ENCODE measurements around the gene APP. TPM values are rescaled to one million over a fixed set of nuclear protein-coding genes. Genes with fewer than 3 reads are reported as not detected.

Gene APP
- total and polyA plus RNA-seq, 4 experiments from 2014 or later: 4.9 to 57.9 (median 34.2) TPM

- ChIA-PET CTCF (ENCODE audit: partially characterized antibody) (interaction anchor here (2.0 kb wide), 1 partner anchor 17 kb away, joined by 7 read pairs; no protein-coding TSS in a partner anchor), POLR2A (ENCODE audit: partially characterized antibody) (no interaction called here)
- H3K27ac Mint-ChIP-seq: no peak overlapping the region
- H3K27ac ChIP-seq (ENCODE audit: low read depth, low read length): no peak overlapping the region
- H3K4me1 Mint-ChIP-seq: peaks cover 0 to 1% (median 0%) of the 10 kb centered on the region in 4 donors
- H3K27me3 Mint-ChIP-seq: no peaks in the 10 kb centered on the region
- H3K9me3 Mint-ChIP-seq: peaks cover 0 to 7% (median 4%) of the 10 kb centered on the region in 8 donors
- no peak for DNase-seq
- no peaks in the 10 kb centered on the region for H3K36me3 ChIP-seq (ENCODE audit: insufficient read depth, low read length)
- peaks cover 5 to 8% of the 10 kb centered on the region in 2 donors for H3K36me3 Mint-ChIP-seq
- H3K9me3 ChIP-seq (ENCODE audit: control insufficient read depth in 1 of 2, low read length in 2 of 2): no peaks in the 10 kb centered on the region
- H3K4me3 ChIP-seq (ENCODE audit: low read length in 2 of 2): no peak overlapping the region
- no peak overlapping the region for H3K4me3 Mint-ChIP-seq
- intact Hi-C loops (cut with micrococcal nuclease): no loop called here
- no peaks in the 10 kb centered on the region for H3K4me1 ChIP-seq (ENCODE audit: insufficient read depth, low read length)
- no peaks in the 10 kb centered on the region for H3K27me3 ChIP-seq (ENCODE audit: insufficient read depth, low read length)
Measured at GRCh38 chr21:25913479-25913878, 257.1 kb downstream of the APP start.

DNA sequence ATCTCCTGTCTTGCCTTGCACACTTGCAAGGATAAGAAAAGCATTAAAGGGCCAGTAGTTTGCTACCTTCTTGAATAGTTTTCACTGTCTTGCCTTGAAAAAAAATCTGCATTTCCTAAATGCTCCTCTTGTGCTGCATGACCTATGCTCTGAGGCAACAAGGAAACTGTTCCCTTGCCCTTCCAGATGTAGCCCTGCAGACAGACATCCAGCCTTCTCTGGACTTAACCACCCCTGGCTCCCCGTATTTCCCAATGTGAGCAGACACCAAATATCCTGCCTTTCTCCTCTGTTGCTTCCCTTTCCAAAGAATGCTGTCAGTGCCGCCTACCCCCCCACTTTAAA, 258.2 kb downstream of the APP start:
- H3K27ac ChIP-seq (ENCODE audit: low read depth, low read length): no peak overlapping the region
- ChIA-PET CTCF (ENCODE audit: partially characterized antibody) (interaction anchor here (2.0 kb wide), 1 partner anchor 16 kb away, joined by 7 read pairs; no protein-coding TSS in a partner anchor), POLR2A (ENCODE audit: partially characterized antibody) (no interaction called here)
- Mint-ChIP-seq H3K27ac (no peak overlapping the region), H3K4me3 (no peak overlapping the region), H3K9me3 (no peaks in the 10 kb centered on the region), H3K27me3 (no peaks in the 10 kb centered on the region), H3K4me1 (no peaks in the 10 kb centered on the region), H3K36me3 (peaks cover 0 to 3% of the 10 kb centered on the region in 2 donors)
- H3K27me3 ChIP-seq (ENCODE audit: insufficient read depth, low read length): no peaks in the 10 kb centered on the region
- H3K36me3 ChIP-seq (ENCODE audit: insufficient read depth, low read length): no peaks in the 10 kb centered on the region
- intact Hi-C loops (cut with micrococcal nuclease): no loop called here
- H3K4me1 ChIP-seq (ENCODE audit: insufficient read depth, low read length): no peaks in the 10 kb centered on the region
- no peaks in the 10 kb centered on the region for H3K9me3 ChIP-seq (ENCODE audit: control insufficient read depth in 1 of 2, low read length in 2 of 2)
- DNase-seq: no peak
- no peak overlapping the region for H3K4me3 ChIP-seq (ENCODE audit: low read length in 2 of 2)

DNA sequence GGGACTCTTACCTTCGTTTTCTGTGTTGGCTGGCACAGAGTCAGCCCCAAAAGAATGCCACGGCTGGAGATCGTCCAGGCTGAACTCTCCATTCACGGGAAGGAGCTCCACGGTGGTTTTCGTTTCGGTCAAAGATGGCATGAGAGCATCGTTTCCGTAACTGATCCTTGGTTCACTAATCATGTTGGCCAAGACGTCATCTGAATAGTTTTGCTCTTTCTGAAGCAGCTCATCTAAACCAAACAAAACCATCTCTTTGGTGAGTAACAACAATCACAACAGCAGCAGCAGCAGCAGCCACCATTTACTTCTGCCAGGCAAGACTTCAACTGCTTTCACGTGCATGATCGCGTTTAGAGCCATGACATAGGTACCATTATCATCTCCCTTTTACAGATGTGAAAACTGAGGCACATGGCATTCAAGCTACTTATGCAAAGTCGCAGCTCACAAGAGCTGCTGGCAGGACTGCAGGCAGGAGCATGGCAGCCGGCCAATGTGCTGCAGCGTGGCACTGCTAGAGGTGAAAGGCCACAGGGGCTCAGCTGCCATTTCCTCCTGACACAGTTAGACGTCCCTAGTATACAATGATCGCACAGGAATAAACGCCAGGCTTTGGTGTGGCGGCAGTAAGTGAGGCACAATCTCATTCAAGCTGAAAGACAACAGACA, 258.7 kb downstream of the APP start:
- Mint-ChIP-seq H3K9me3 (no peaks in the 10 kb centered on the region), H3K4me3 (no peak overlapping the region), H3K36me3 (peaks cover 0 to 3% of the 10 kb centered on the region in 2 donors), H3K4me1 (no peaks in the 10 kb centered on the region), H3K27ac (no peak overlapping the region), H3K27me3 (no peaks in the 10 kb centered on the region)
- Histone ChIP-seq H3K36me3 (ENCODE audit: insufficient read depth, low read length) (no peaks in the 10 kb centered on the region), H3K4me3 (ENCODE audit: low read length in 2 of 2) (no peak overlapping the region), H3K4me1 (ENCODE audit: insufficient read depth, low read length) (no peaks in the 10 kb centered on the region), H3K9me3 (ENCODE audit: control insufficient read depth in 1 of 2, low read length in 2 of 2) (no peaks in the 10 kb centered on the region), H3K27ac (ENCODE audit: low read depth, low read length) (no peak overlapping the region), H3K27me3 (ENCODE audit: insufficient read depth, low read length) (no peaks in the 10 kb centered on the region)
- CTCF ChIA-PET (ENCODE audit: partially characterized antibody): interaction anchor here (2.0 kb wide), 1 partner anchor 16 kb away, joined by 7 read pairs; no protein-coding TSS in a partner anchor
- DNase-seq: no peak
- POLR2A ChIA-PET (ENCODE audit: partially characterized antibody): no interaction called here
- intact Hi-C loops (cut with micrococcal nuclease): no loop called here

GRCh38 chr21:25910809-25911208, 259.8 kb downstream of the APP start:
- ChIA-PET POLR2A (ENCODE audit: partially characterized antibody) (no interaction called here), CTCF (ENCODE audit: partially characterized antibody) (no interaction called here)
- no peak for DNase-seq
- Histone ChIP-seq H3K27me3 (ENCODE audit: insufficient read depth, low read length) (no peaks in the 10 kb centered on the region), H3K36me3 (ENCODE audit: insufficient read depth, low read length) (no peaks in the 10 kb centered on the region), H3K27ac (ENCODE audit: low read depth, low read length) (no peak overlapping the region), H3K4me3 (ENCODE audit: low read length in 2 of 2) (no peak overlapping the region), H3K9me3 (ENCODE audit: control insufficient read depth in 1 of 2, low read length in 2 of 2) (no peaks in the 10 kb centered on the region), H3K4me1 (ENCODE audit: insufficient read depth, low read length) (no peaks in the 10 kb centered on the region)
- Mint-ChIP-seq H3K27ac (no peak overlapping the region), H3K4me3 (no peak overlapping the region), H3K9me3 (no peaks in the 10 kb centered on the region), H3K4me1 (no peaks in the 10 kb centered on the region), H3K36me3 (peaks cover 0 to 5% of the 10 kb centered on the region in 2 donors), H3K27me3 (no peaks in the 10 kb centered on the region)
- intact Hi-C loops (cut with micrococcal nuclease): no loop called here

- DNase-seq: no peak
- Histone ChIP-seq H3K4me1 (ENCODE audit: insufficient read depth, low read length) (no peaks in the 10 kb centered on the region), H3K36me3 (ENCODE audit: insufficient read depth, low read length) (no peaks in the 10 kb centered on the region), H3K27me3 (ENCODE audit: insufficient read depth, low read length) (no peaks in the 10 kb centered on the region), H3K9me3 (ENCODE audit: control insufficient read depth in 1 of 2, low read length in 2 of 2) (no peaks in the 10 kb centered on the region), H3K4me3 (ENCODE audit: low read length in 2 of 2) (no peak overlapping the region), H3K27ac (ENCODE audit: low read depth, low read length) (no peak overlapping the region)
- no peak overlapping the region for H3K4me3 Mint-ChIP-seq
- no peaks in the 10 kb centered on the region for H3K27me3 Mint-ChIP-seq
- H3K36me3 Mint-ChIP-seq: peaks cover 0 to 5% of the 10 kb centered on the region in 2 donors
- no peaks in the 10 kb centered on the region for H3K4me1 Mint-ChIP-seq
- ChIA-PET CTCF (ENCODE audit: partially characterized antibody) (interaction anchor here (1.4 kb wide), 1 partner anchor 8 kb away, joined by 5 read pairs; no protein-coding TSS in a partner anchor), POLR2A (ENCODE audit: partially characterized antibody) (no interaction called here)
- no peak overlapping the region for H3K27ac Mint-ChIP-seq
- no peaks in the 10 kb centered on the region for H3K9me3 Mint-ChIP-seq
- intact Hi-C loops (cut with micrococcal nuclease): no loop called here
Measured at GRCh38 chr21:25909341-25909740, 261.2 kb downstream of the APP start.

DNA sequence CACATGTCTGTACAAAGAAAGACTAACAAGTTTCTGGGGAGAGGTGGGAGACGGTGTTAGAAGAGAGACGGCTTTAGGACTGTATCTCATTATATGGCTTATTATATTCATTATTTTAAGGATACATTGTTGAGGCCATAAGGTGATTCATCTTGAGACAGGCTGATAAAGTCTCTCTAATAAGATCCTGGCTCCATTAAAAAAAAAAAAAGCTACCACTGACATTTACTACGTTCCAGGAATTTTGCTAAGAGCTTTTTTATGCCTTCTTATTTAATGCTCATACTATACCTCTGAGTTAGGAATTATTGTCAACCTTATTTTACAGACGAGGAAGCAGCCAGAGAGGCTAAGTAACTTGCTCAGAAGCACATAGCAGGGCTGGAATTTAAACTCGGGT, 262.1 kb downstream of the APP start:
- Mint-ChIP-seq H3K27ac (no peak overlapping the region), H3K27me3 (no peaks in the 10 kb centered on the region), H3K9me3 (no peaks in the 10 kb centered on the region), H3K36me3 (peaks cover 0 to 5% of the 10 kb centered on the region in 2 donors), H3K4me1 (no peaks in the 10 kb centered on the region), H3K4me3 (no peak overlapping the region)
- intact Hi-C loops (cut with micrococcal nuclease): no loop called here
- ChIA-PET POLR2A (ENCODE audit: partially characterized antibody) (no interaction called here), CTCF (ENCODE audit: partially characterized antibody) (interaction anchor here (1.0 to 2.5 kb wide), 2 partner anchors 9 to 13 kb away, joined by 3 to 5 read pairs; no protein-coding TSS in a partner anchor)
- Histone ChIP-seq H3K4me1 (ENCODE audit: insufficient read depth, low read length) (no peaks in the 10 kb centered on the region), H3K9me3 (ENCODE audit: control insufficient read depth in 1 of 2, low read length in 2 of 2) (no peaks in the 10 kb centered on the region), H3K27ac (ENCODE audit: low read depth, low read length) (no peak overlapping the region), H3K36me3 (ENCODE audit: insufficient read depth, low read length) (no peaks in the 10 kb centered on the region), H3K27me3 (ENCODE audit: insufficient read depth, low read length) (no peaks in the 10 kb centered on the region), H3K4me3 (ENCODE audit: low read length in 2 of 2) (no peak overlapping the region)
- no peak for DNase-seq

DNA sequence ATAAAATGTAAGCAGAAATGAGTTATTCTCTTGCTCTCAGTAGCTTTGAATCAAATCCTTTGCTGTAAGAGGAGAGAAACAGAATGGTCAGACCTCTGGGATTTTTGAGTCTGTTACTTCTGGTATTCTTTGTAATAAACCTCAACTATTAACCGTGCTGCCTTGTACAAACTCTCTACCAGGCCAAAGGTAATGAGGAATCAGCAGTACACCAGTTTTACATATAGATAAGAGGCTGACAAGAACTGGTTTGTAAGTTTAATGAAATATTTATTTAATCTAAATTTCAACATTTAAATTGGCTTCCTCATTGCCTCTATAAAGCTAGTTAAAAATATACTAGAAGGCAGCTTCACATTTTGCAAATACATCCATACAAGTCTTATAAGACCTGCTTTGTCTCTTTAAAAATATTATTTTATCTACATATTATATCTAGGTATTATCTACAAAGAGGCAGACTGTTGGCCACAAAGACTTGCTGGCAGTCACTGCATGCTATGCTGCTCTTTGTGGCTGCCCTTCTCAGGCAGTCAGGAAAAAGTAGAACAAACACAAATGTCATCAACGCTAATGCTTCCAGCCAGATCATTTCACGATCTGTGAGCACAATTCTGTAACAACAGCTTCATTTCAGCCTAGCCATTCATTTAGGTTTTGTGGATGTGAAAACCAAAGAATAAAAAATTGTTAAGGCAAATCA, 262.8 kb downstream of the APP start:
- H3K27me3 Mint-ChIP-seq: no peaks in the 10 kb centered on the region
- Histone ChIP-seq H3K36me3 (ENCODE audit: insufficient read depth, low read length) (no peaks in the 10 kb centered on the region), H3K4me3 (ENCODE audit: low read length in 2 of 2) (no peak overlapping the region), H3K27ac (ENCODE audit: low read depth, low read length) (no peak overlapping the region), H3K4me1 (ENCODE audit: insufficient read depth, low read length) (no peaks in the 10 kb centered on the region), H3K9me3 (ENCODE audit: control insufficient read depth in 1 of 2, low read length in 2 of 2) (no peaks in the 10 kb centered on the region), H3K27me3 (ENCODE audit: insufficient read depth, low read length) (no peaks in the 10 kb centered on the region)
- no peak for DNase-seq
- no peaks in the 10 kb centered on the region for H3K9me3 Mint-ChIP-seq
- H3K27ac Mint-ChIP-seq: no peak overlapping the region
- CTCF ChIA-PET (ENCODE audit: partially characterized antibody): interaction anchor here (1.0 to 2.5 kb wide), 2 partner anchors 8 to 12 kb away, joined by 3 to 5 read pairs; no protein-coding TSS in a partner anchor
- POLR2A ChIA-PET (ENCODE audit: partially characterized antibody): no interaction called here
- H3K4me1 Mint-ChIP-seq: no peaks in the 10 kb centered on the region
- peaks cover 0 to 5% of the 10 kb centered on the region in 2 donors for H3K36me3 Mint-ChIP-seq
- intact Hi-C loops (cut with micrococcal nuclease): no loop called here
- no peak overlapping the region for H3K4me3 Mint-ChIP-seq
